MCF 10A (cell line): ENCODE measurements around the gene KLHDC9. TPM values are rescaled to one million over a fixed set of nuclear protein-coding genes. Genes with fewer than 3 reads are reported as not detected.
"Not testable (repeated sequence)": the region's sequence is repeated elsewhere in the genome, so short reads cannot be mapped to it uniquely, and the experiment has no call there.

ENCODE experiments used
- BruUV-seq: library from RNA; stranded (reverse); fragments of 400-500 nt; replicated peaks from 2 replicates; lab custom pipeline; 2021; lab: Mats Ljungman, UMichigan
- CTCF ChIA-PET: fragments of 300-600 bp; sonication (Branson Sonifier 250); formaldehyde crosslinking; extraction: SDS; loops from one replicate; lab custom pipeline; 2021; ENCODE audit warnings: antibody characterized with exemption, inconsistent platforms; lab: Yijun Ruan, JAX
- POLR2A ChIA-PET: fragments of 300-600, 350-650 bp; sonication (Branson Sonifier 250); formaldehyde crosslinking; extraction: SDS; loops from one replicate; lab custom pipeline; 2020; ENCODE audit warnings: antibody characterized with exemption, inconsistent platforms; lab: Yijun Ruan, JAX
- DNase-seq: peaks from one replicate; pipeline ENCODE4 v3.0.0-alpha.2; 2018; ENCODE audit not compliant: unreplicated experiment
- H3K27ac Mint-ChIP-seq: one replicate; pipeline ENCODE4 v1.8.0; 2022; ENCODE audit warnings: mild to moderate bottlenecking, low read depth, mixed read lengths; ENCODE audit not compliant: unreplicated experiment
- H3K27me3 Mint-ChIP-seq: one replicate; pipeline ENCODE4 v1.8.0; 2022; ENCODE audit warnings: mixed read lengths; ENCODE audit not compliant: insufficient read depth, unreplicated experiment
- H3K36me3 Mint-ChIP-seq: one replicate; pipeline ENCODE4 v1.8.0; 2022; ENCODE audit warnings: mild to moderate bottlenecking, moderate library complexity, mixed read lengths; ENCODE audit not compliant: insufficient read depth, unreplicated experiment
- H3K4me1 Mint-ChIP-seq: one replicate; pipeline ENCODE4 v1.8.0; 2022; ENCODE audit warnings: mixed read lengths; ENCODE audit not compliant: insufficient read depth, unreplicated experiment
- H3K4me3 Mint-ChIP-seq: one replicate; pipeline ENCODE4 v1.8.0; 2022; ENCODE audit warnings: mild to moderate bottlenecking, moderate library complexity, mixed read lengths; ENCODE audit not compliant: unreplicated experiment
- H3K9me3 Mint-ChIP-seq: one replicate; pipeline ENCODE4 v1.8.0; 2022; ENCODE audit warnings: mixed read lengths; ENCODE audit not compliant: unreplicated experiment
- intact Hi-C: fragments of 100-400 bp; cut with micrococcal nuclease; formaldehyde crosslinking; loops from 2 replicates; pipeline ENCODE4 v1.14.1; 2022
- total RNA-seq: library from RNA; stranded (reverse); gene quantifications from 2 replicates; pipeline ENCODE4 v1.2.3, GENCODE V29; 2022
- TF ChIP-seq, protein P1 (sequence below): fragments of 200-600 bp; IDR thresholded peaks from one replicate; pipeline ENCODE4 v1.8.0; 2022; ENCODE audit warnings: antibody characterized with exemption, mild to moderate bottlenecking; ENCODE audit not compliant: unreplicated experiment

The KLHDC9 gene
- total RNA-seq, 1 experiment from 2014 or later: not detected

DNA sequence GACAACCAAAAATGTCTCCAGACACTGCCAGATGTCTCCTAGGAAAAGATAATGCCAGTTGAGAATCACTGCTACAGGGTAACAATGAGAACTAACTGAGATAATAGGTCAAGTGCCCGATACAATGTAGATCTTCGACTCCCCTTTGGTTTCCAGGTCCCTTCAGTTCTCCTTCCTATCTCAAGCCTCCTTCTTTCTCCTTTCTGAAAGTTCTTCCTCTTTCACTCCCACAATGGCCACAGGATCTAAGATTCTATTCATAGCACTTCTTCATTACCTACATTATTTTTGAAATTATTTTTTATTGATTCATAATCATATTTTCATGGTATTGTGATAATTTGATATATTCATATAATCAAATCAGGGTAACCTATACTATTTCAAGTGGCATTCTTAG, 13.4 kb downstream of the KLHDC9 start:
- H3K27me3 Mint-ChIP-seq: no peaks in the 10 kb centered on the region
- ChIA-PET POLR2A (interaction anchor here (0.6 to 3.0 kb wide), 6 partner anchors 10 to 921 kb away, joined by 3 to 10 read pairs (median 6); partner anchors contain the start of gene F11R), CTCF (interaction anchor here (0.7 to 3.0 kb wide), 7 partner anchors 10 to 115 kb away, joined by 3 to 11 read pairs (median 5); partner anchors contain the start of gene KLHDC9)
- no peak for DNase-seq
- intact Hi-C loops: no loop called here
- H3K9me3 Mint-ChIP-seq: no peaks in the 10 kb centered on the region
- H3K36me3 Mint-ChIP-seq: peaks cover 43% of the 10 kb centered on the region
- BruUV-seq: no TSS peak
- no peak overlapping the region for H3K4me3 Mint-ChIP-seq
- H3K27ac Mint-ChIP-seq: peak overlapping the region; percentile 21
- H3K4me1 Mint-ChIP-seq: peaks cover 44% of the 10 kb centered on the region
- TF ChIP-seq, protein P1, sequence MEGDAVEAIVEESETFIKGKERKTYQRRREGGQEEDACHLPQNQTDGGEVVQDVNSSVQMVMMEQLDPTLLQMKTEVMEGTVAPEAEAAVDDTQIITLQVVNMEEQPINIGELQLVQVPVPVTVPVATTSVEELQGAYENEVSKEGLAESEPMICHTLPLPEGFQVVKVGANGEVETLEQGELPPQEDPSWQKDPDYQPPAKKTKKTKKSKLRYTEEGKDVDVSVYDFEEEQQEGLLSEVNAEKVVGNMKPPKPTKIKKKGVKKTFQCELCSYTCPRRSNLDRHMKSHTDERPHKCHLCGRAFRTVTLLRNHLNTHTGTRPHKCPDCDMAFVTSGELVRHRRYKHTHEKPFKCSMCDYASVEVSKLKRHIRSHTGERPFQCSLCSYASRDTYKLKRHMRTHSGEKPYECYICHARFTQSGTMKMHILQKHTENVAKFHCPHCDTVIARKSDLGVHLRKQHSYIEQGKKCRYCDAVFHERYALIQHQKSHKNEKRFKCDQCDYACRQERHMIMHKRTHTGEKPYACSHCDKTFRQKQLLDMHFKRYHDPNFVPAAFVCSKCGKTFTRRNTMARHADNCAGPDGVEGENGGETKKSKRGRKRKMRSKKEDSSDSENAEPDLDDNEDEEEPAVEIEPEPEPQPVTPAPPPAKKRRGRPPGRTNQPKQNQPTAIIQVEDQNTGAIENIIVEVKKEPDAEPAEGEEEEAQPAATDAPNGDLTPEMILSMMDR: no peak

GRCh38 chr1:161113915-161114314, 15.8 kb downstream of the KLHDC9 start:
- H3K27me3 Mint-ChIP-seq: no peaks in the 10 kb centered on the region
- TF ChIP-seq, protein P1: no peak
- H3K4me1 Mint-ChIP-seq: peaks cover 45% of the 10 kb centered on the region
- ChIA-PET CTCF (interaction anchor here (0.6 to 4.6 kb wide), 8 partner anchors 9 to 122 kb away, joined by 3 to 30 read pairs (median 4); partner anchors contain the start of gene KLHDC9), POLR2A (interaction anchor here (0.9 to 6.9 kb wide), 12 partner anchors 8 to 94 kb away, joined by 3 to 112 read pairs (median 4); partner anchors contain the start of genes DEDD, F11R, PPOX and UFC1)
- intact Hi-C loops: no loop called here
- BruUV-seq: no TSS peak
- no peak for DNase-seq
- no peaks in the 10 kb centered on the region for H3K9me3 Mint-ChIP-seq
- H3K27ac Mint-ChIP-seq: peak overlapping the region; percentile 2
- H3K36me3 Mint-ChIP-seq: peaks cover 48% of the 10 kb centered on the region
- no peak overlapping the region for H3K4me3 Mint-ChIP-seq

DNA sequence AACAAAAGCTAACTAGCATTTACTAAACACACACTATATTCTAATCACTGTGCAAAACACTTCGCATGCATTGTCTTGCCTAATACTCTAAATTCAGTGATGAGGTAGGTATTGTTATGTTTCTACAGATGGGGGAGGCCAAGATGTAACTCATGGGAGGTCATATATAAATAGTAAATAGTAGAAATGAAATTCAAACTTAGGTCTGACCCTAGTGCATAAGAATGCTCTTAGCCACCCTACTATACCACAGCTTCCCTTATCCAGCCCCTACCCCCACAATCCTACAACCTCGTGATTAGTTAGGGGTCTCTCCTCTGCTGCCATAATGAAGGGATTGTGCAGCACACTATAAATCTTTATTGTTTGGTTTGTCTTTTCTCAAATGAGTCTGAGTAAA, 16.4 kb downstream of the KLHDC9 start:
- BruUV-seq: no TSS peak
- H3K9me3 Mint-ChIP-seq: no peaks in the 10 kb centered on the region
- TF ChIP-seq, protein P1: no peak
- CTCF ChIA-PET: interaction anchor here (0.6 to 4.6 kb wide), 9 partner anchors 10 to 123 kb away, joined by 3 to 30 read pairs (median 3); partner anchors contain the start of gene KLHDC9
- no peak for DNase-seq
- H3K27me3 Mint-ChIP-seq: no peaks in the 10 kb centered on the region
- no peak overlapping the region for H3K4me3 Mint-ChIP-seq
- peaks cover 48% of the 10 kb centered on the region for H3K4me1 Mint-ChIP-seq
- intact Hi-C loops: no loop called here
- POLR2A ChIA-PET: interaction anchor here (0.6 to 6.9 kb wide), 12 partner anchors 9 to 98 kb away, joined by 3 to 112 read pairs (median 4); partner anchors contain the start of genes B4GALT3, F11R, PPOX and TSTD1
- H3K27ac Mint-ChIP-seq: peak overlapping the region; percentile 88
- peaks cover 43% of the 10 kb centered on the region for H3K36me3 Mint-ChIP-seq

GRCh38 chr1:161115132-161115711, 17.1 kb downstream of the KLHDC9 start:
- intact Hi-C loops: loop anchor here (1.0 kb wide), 2 partner anchors 17 to 41 kb away; partner anchors contain the start of gene DEDD
- Mint-ChIP-seq H3K27ac (peak overlapping the region; percentile 88), H3K9me3 (no peaks in the 10 kb centered on the region), H3K4me3 (peak overlapping the region; percentile 97), H3K4me1 (peaks cover 55% of the 10 kb centered on the region), H3K27me3 (no peaks in the 10 kb centered on the region), H3K36me3 (peaks cover 49% of the 10 kb centered on the region)
- POLR2A ChIA-PET: interaction anchor here (0.6 to 6.9 kb wide), 16 partner anchors 9 to 400 kb away, joined by 3 to 112 read pairs (median 4); partner anchors contain the start of genes B4GALT3, F11R, PPOX and TSTD1
- TF ChIP-seq, protein P1: no peak
- BruUV-seq: no TSS peak
- CTCF ChIA-PET: interaction anchor here (0.6 to 4.6 kb wide), 6 partner anchors 17 to 90 kb away, joined by 3 to 30 read pairs (median 6); partner anchors contain the start of gene KLHDC9
- peak; percentile 99 for DNase-seq

DNA sequence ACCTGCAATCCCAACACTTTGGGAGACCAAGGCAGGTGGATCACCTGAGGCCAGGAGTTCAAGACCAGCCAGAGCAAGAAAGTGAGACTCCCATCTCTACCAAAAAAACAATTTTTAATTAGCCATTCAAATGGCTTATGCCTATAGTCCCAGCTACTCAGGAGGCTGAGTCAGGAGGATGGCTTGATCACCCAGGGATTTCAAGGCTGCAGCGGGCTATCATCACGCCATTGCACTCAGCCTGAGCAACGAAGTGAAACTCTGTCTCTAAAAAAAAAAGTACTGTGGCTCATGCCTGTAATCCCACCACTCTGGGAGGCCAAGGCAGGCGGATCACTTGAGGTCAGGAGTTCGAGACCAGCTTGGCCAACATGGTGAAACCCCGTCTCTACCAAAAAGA, 17.8 kb downstream of the KLHDC9 start:
- H3K9me3 Mint-ChIP-seq, BruUV-seq, H3K27me3 Mint-ChIP-seq, DNase-seq: not testable (repeated sequence)
- CTCF ChIA-PET: interaction anchor here (0.6 to 4.6 kb wide), 7 partner anchors 18 to 86 kb away, joined by 3 to 30 read pairs (median 7); partner anchors contain the start of genes KLHDC9 and PPOX
- Mint-ChIP-seq H3K27ac (peak overlapping the region; percentile 88), H3K36me3 (peaks cover 54% of the 10 kb centered on the region), H3K4me3 (peak overlapping the region; percentile 97), H3K4me1 (peaks cover 57% of the 10 kb centered on the region)
- intact Hi-C loops: loop anchor here (1.0 kb wide), 2 partner anchors 16 to 42 kb away; partner anchors contain the start of gene DEDD
- POLR2A ChIA-PET: interaction anchor here (0.7 to 6.9 kb wide), 11 partner anchors 10 to 401 kb away, joined by 3 to 112 read pairs (median 12); partner anchors contain the start of genes B4GALT3, F11R, PPOX and USP21
